Hepatocyte (in vitro differentiated cells): ENCODE measurements around the gene LRRC4. TPM values are rescaled to one million over a fixed set of nuclear protein-coding genes. Genes with fewer than 3 reads are reported as not detected.

Experiments used
- DNase-seq: peaks from one replicate; pipeline ENCODE4 v3.0.0-alpha.2; 2016; ENCODE audit warnings: low spot score
- H2AFZ ChIP-seq: fragments of 200-600 bp; sonication (generic); 2 replicates; pipeline ENCODE4 v1.6.0; 2016; ENCODE audit warnings: antibody characterized with exemption, mild to moderate bottlenecking
- H3K27ac ChIP-seq: fragments of 200-600 bp; sonication (generic); 2 replicates; pipeline ENCODE4 v1.5.1; 2016; ENCODE audit warnings: mild to moderate bottlenecking
- H3K27me3 ChIP-seq: fragments of 200-600 bp; sonication (generic); 2 replicates; pipeline ENCODE4 v1.6.1; 2016
- H3K36me3 ChIP-seq: fragments of 200-600 bp; sonication (generic); replicated peaks from 2 replicates; pipeline ENCODE4 v1.5.1; 2016; ENCODE audit warnings: low read depth; ENCODE audit not compliant: insufficient read depth
- H3K4me1 ChIP-seq: fragments of 200-600 bp; sonication (generic); 2 replicates; pipeline ENCODE4 v1.5.1; 2016; ENCODE audit warnings: mild to moderate bottlenecking, moderate library complexity; ENCODE audit not compliant: insufficient read depth
- H3K4me2 ChIP-seq: fragments of 200-600 bp; sonication (generic); 2 replicates; pipeline ENCODE4 v1.6.0; 2016
- H3K4me3 ChIP-seq: fragments of 200-600 bp; sonication (generic); 2 replicates; pipeline ENCODE4 v1.5.1; 2016; ENCODE audit warnings: mild to moderate bottlenecking
- H3K79me2 ChIP-seq: fragments of 200-600 bp; sonication (generic); 2 replicates; pipeline ENCODE4 v1.6.0; 2017; ENCODE audit warnings: mild to moderate bottlenecking
- H3K9me2 ChIP-seq: fragments of 200-600 bp; sonication (generic); replicated peaks from 2 replicates; pipeline ENCODE4 v1.6.0; 2017; ENCODE audit warnings: mild to moderate bottlenecking; ENCODE audit not compliant: insufficient read depth
- H3K9me3 ChIP-seq: fragments of 200-600 bp; sonication (generic); 2 replicates; pipeline ENCODE4 v1.5.1; 2016; ENCODE audit warnings: low read depth, mild to moderate bottlenecking
- H4K20me1 ChIP-seq: fragments of 200-600 bp; sonication (generic); 2 replicates; pipeline ENCODE4 v1.6.0; 2016; ENCODE audit warnings: mild to moderate bottlenecking; ENCODE audit not compliant: insufficient read depth, poor library complexity, severe bottlenecking
- CTCF ChIP-seq: fragments of 200-600 bp; sonication (generic); IDR thresholded peaks from 2 replicates; pipeline ENCODE4 v1.5.1; 2016; ENCODE audit warnings: antibody characterized with exemption, mild to moderate bottlenecking; ENCODE audit not compliant: poor library complexity
- EZH2 ChIP-seq: fragments of 200-600 bp; sonication (generic); IDR thresholded peaks from 2 replicates; pipeline ENCODE4 v1.6.1; 2016; ENCODE audit warnings: antibody characterized with exemption, mild to moderate bottlenecking, borderline replicate concordance
- EZH2phosphoT487 ChIP-seq: fragments of 200-600 bp; sonication (generic); IDR thresholded peaks from one replicate; pipeline ENCODE4 v1.6.1; 2018; ENCODE audit warnings: antibody characterized with exemption, mild to moderate bottlenecking, low read depth, moderate library complexity; ENCODE audit not compliant: unreplicated experiment, severe bottlenecking
- WGBS: methylation state at CpG from one replicate; pipeline ENCODE4 v1.1.6; 2016; ENCODE audit warnings: low lambda C conversion rate; ENCODE audit errors: missing lambda C conversion rate; 5-methylcytosine and 5-hydroxymethylcytosine counted together
- polyA plus RNA-seq: library from polyadenylated mRNA; unstranded; fragments of >200 nt; fragmentation: Nextera tagmentation; extraction: Ambion mirVana; gene quantifications from 2 replicates; pipeline ENCODE4 v1.2.1, GENCODE V29; 2016
- total RNA-seq: library from RNA; depleted of rRNA; stranded (reverse); fragments of >200 nt; gene quantifications from 2 replicates; pipeline ENCODE4 v1.2.3, GENCODE V29; 2014

LRRC4 gene
- total and polyA plus RNA-seq, 2 experiments from 2014 or later: 3.9 to 15.1 TPM

- H3K27ac ChIP-seq: peak overlapping the region; percentile 57
- H3K79me2 ChIP-seq: peaks cover 15% of the 10 kb centered on the region
- TF ChIP-seq EZH2: no peak
- H3K27me3 ChIP-seq: no peaks in the 10 kb centered on the region
- WGBS: 78% methylated on average over 6 of the region's 6 CpGs
- no peak overlapping the region for H2AFZ ChIP-seq
- no peaks in the 10 kb centered on the region for H3K9me2 ChIP-seq
- no peak for DNase-seq
- H3K4me3 ChIP-seq: no peak overlapping the region
- no peaks in the 10 kb centered on the region for H4K20me1 ChIP-seq
- no peaks in the 10 kb centered on the region for H3K9me3 ChIP-seq
- no peak overlapping the region for H3K4me2 ChIP-seq
- H3K4me1 ChIP-seq: peaks cover 19% of the 10 kb centered on the region
- H3K36me3 ChIP-seq: no peaks in the 10 kb centered on the region
These were observed 26.6 kb downstream of the LRRC4 start for GRCh38 chr7:128004623-128005022.

- H3K36me3 ChIP-seq: no peaks in the 10 kb centered on the region
- no peaks in the 10 kb centered on the region for H3K9me3 ChIP-seq
- H3K9me2 ChIP-seq: no peaks in the 10 kb centered on the region
- H3K27ac ChIP-seq: no peak overlapping the region
- no peak overlapping the region for H3K4me2 ChIP-seq
- no peaks in the 10 kb centered on the region for H4K20me1 ChIP-seq
- WGBS: 94% methylated on average over 2 of the region's 2 CpGs
- H3K4me1 ChIP-seq: peaks cover 19% of the 10 kb centered on the region
- H3K4me3 ChIP-seq: no peak overlapping the region
- no peak for TF ChIP-seq EZH2phosphoT487
- no peak for TF ChIP-seq EZH2
- TF ChIP-seq CTCF: no peak
- DNase-seq: no peak
- no peak overlapping the region for H2AFZ ChIP-seq
- H3K79me2 ChIP-seq: peaks cover 15% of the 10 kb centered on the region
- H3K27me3 ChIP-seq: no peaks in the 10 kb centered on the region
These were observed 27.4 kb downstream of the LRRC4 start for GRCh38 chr7:128003787-128004186.

- no peak overlapping the region for H3K4me2 ChIP-seq
- H4K20me1 ChIP-seq: no peaks in the 10 kb centered on the region
- H3K27me3 ChIP-seq: no peaks in the 10 kb centered on the region
- DNase-seq: no peak
- H3K79me2 ChIP-seq: peaks cover 15% of the 10 kb centered on the region
- no peaks in the 10 kb centered on the region for H3K9me3 ChIP-seq
- H3K36me3 ChIP-seq: no peaks in the 10 kb centered on the region
- 99% methylated on average over 3 of the region's 3 CpGs for WGBS
- H3K4me3 ChIP-seq: no peak overlapping the region
- no peak overlapping the region for H2AFZ ChIP-seq
- no peaks in the 10 kb centered on the region for H3K9me2 ChIP-seq
- TF ChIP-seq EZH2 (no peak), EZH2phosphoT487 (no peak), CTCF (no peak)
- no peak overlapping the region for H3K27ac ChIP-seq
- H3K4me1 ChIP-seq: peaks cover 22% of the 10 kb centered on the region
These were observed 28.1 kb downstream of the LRRC4 start for GRCh38 chr7:128003167-128003566.

- Histone ChIP-seq H4K20me1 (no peaks in the 10 kb centered on the region), H3K27ac (peak overlapping the region; percentile 66), H3K27me3 (no peaks in the 10 kb centered on the region), H3K79me2 (peaks cover 11% of the 10 kb centered on the region), H3K9me3 (no peaks in the 10 kb centered on the region), H3K36me3 (no peaks in the 10 kb centered on the region), H3K4me2 (no peak overlapping the region), H3K9me2 (no peaks in the 10 kb centered on the region), H3K4me3 (no peak overlapping the region), H2AFZ (no peak overlapping the region), H3K4me1 (peaks cover 41% of the 10 kb centered on the region)
- WGBS: 81% methylated on average over 6 of the region's 6 CpGs
- no peak for DNase-seq
- TF ChIP-seq EZH2phosphoT487 (no peak), CTCF (no peak), EZH2 (no peak)
These were observed 30.4 kb downstream of the LRRC4 start for GRCh38 chr7:128000854-128001265.
